ENCODE results near the gene DMXL1. TPM values are rescaled to one million over a fixed set of nuclear protein-coding genes. Genes with fewer than 3 reads are reported as not detected.

DMXL1 gene
- total RNA-seq, 1 donor from 2014 or later, result 76.9 TPM

- H3K27ac Mint-ChIP-seq, result peak overlapping the region; percentile 67
- no peak overlapping the region for H3K4me3 Mint-ChIP-seq
- H3K36me3 Mint-ChIP-seq (ENCODE audit: low read depth), result peaks cover 20% of the 10 kb centered on the region
- peaks cover 82% of the 10 kb centered on the region for H3K4me1 Mint-ChIP-seq
- intact Hi-C loops (cut with micrococcal nuclease), result no loop called here
- ChIA-PET CTCF (interaction anchor here (0.6 kb wide), 1 partner anchor 233 kb away, joined by 3 read pairs; no protein-coding TSS in a partner anchor), POLR2A (interaction anchor here (0.5 kb wide), 1 partner anchor 48 kb away, joined by 3 read pairs; no protein-coding TSS in a partner anchor)
- no peak for ATAC-seq (ENCODE audit: low read depth)
- no peaks in the 10 kb centered on the region for H3K9me3 Mint-ChIP-seq
- TF ChIP-seq, protein P1, sequence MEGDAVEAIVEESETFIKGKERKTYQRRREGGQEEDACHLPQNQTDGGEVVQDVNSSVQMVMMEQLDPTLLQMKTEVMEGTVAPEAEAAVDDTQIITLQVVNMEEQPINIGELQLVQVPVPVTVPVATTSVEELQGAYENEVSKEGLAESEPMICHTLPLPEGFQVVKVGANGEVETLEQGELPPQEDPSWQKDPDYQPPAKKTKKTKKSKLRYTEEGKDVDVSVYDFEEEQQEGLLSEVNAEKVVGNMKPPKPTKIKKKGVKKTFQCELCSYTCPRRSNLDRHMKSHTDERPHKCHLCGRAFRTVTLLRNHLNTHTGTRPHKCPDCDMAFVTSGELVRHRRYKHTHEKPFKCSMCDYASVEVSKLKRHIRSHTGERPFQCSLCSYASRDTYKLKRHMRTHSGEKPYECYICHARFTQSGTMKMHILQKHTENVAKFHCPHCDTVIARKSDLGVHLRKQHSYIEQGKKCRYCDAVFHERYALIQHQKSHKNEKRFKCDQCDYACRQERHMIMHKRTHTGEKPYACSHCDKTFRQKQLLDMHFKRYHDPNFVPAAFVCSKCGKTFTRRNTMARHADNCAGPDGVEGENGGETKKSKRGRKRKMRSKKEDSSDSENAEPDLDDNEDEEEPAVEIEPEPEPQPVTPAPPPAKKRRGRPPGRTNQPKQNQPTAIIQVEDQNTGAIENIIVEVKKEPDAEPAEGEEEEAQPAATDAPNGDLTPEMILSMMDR (IDR thresholded peaks at IDR 0.05), result no peak
- DNase-seq, result no peak
- no peaks in the 10 kb centered on the region for H3K27me3 Mint-ChIP-seq
These were observed 7.4 kb downstream of the DMXL1 start for GRCh38 chr5:119078071-119078846.

GRCh38 chr5:119078861-119079260 lies 8.0 kb downstream of the DMXL1 start:
- ATAC-seq (ENCODE audit: low read depth) (no peak), DNase-seq (no peak)
- no peaks in the 10 kb centered on the region for H3K27me3 Mint-ChIP-seq
- TF ChIP-seq, protein P1 (IDR thresholded peaks at IDR 0.05), result no peak
- no peaks in the 10 kb centered on the region for H3K9me3 Mint-ChIP-seq
- ChIA-PET CTCF (interaction anchor here (0.7 to 0.9 kb wide), 2 partner anchors 12 to 90 kb away, joined by 3 to 5 read pairs; partner anchors contain the start of gene DTWD2), POLR2A (interaction anchor here (0.7 to 2.7 kb wide), 2 partner anchors 8 to 25 kb away, joined by 3 to 14 read pairs; partner anchors contain the start of gene DMXL1)
- peak overlapping the region; percentile 67 for H3K27ac Mint-ChIP-seq
- intact Hi-C loops (cut with micrococcal nuclease), result no loop called here
- peak overlapping the region; percentile 16 for H3K4me3 Mint-ChIP-seq
- H3K4me1 Mint-ChIP-seq, result peaks cover 82% of the 10 kb centered on the region
- peaks cover 20% of the 10 kb centered on the region for H3K36me3 Mint-ChIP-seq (ENCODE audit: low read depth)

GRCh38 chr5:119079318-119079921 lies 8.5 kb downstream of the DMXL1 start:
- no peaks in the 10 kb centered on the region for H3K27me3 Mint-ChIP-seq
- ChIA-PET POLR2A (interaction anchor here (0.7 to 2.7 kb wide), 2 partner anchors 8 to 24 kb away, joined by 3 to 14 read pairs; partner anchors contain the start of gene DMXL1), CTCF (interaction anchor here (0.7 to 1.1 kb wide), 3 partner anchors 12 to 92 kb away, joined by 3 to 5 read pairs (median 3); partner anchors contain the start of gene DTWD2)
- H3K36me3 Mint-ChIP-seq (ENCODE audit: low read depth), result peaks cover 20% of the 10 kb centered on the region
- peaks cover 81% of the 10 kb centered on the region for H3K4me1 Mint-ChIP-seq
- H3K4me3 Mint-ChIP-seq, result peak overlapping the region; percentile 16
- ATAC-seq (ENCODE audit: low read depth) (peak; percentile 41), DNase-seq (no peak)
- intact Hi-C loops (cut with micrococcal nuclease), result no loop called here
- TF ChIP-seq, protein P1 (IDR thresholded peaks at IDR 0.05), result no peak
- H3K9me3 Mint-ChIP-seq, result no peaks in the 10 kb centered on the region
- H3K27ac Mint-ChIP-seq, result peak overlapping the region; percentile 67

GRCh38 chr5:119080936-119081335 lies 10.0 kb downstream of the DMXL1 start:
- TF ChIP-seq, protein P1 (IDR thresholded peaks at IDR 0.05), result no peak
- H3K4me1 Mint-ChIP-seq, result peaks cover 81% of the 10 kb centered on the region
- ChIA-PET CTCF (interaction anchor here (1.1 kb wide), 1 partner anchor 93 kb away, joined by 3 read pairs; the partner anchor contains the start of gene DTWD2), POLR2A (interaction anchor here (1.1 to 2.7 kb wide), 2 partner anchors 10 to 48 kb away, joined by 3 to 14 read pairs; partner anchors contain the start of gene DMXL1)
- intact Hi-C loops (cut with micrococcal nuclease), result no loop called here
- H3K9me3 Mint-ChIP-seq, result peaks cover 2% of the 10 kb centered on the region
- no peak overlapping the region for H3K4me3 Mint-ChIP-seq
- ATAC-seq (ENCODE audit: low read depth) (no peak), DNase-seq (no peak)
- H3K36me3 Mint-ChIP-seq (ENCODE audit: low read depth), result peaks cover 29% of the 10 kb centered on the region
- peak overlapping the region; percentile 59 for H3K27ac Mint-ChIP-seq
- H3K27me3 Mint-ChIP-seq, result no peaks in the 10 kb centered on the region

Data from activated B cell treated with CpG ODN at 0.5 μM for 24 hours (primary cell).